ENCODE measurements around the gene ARHGEF12.

DNA sequence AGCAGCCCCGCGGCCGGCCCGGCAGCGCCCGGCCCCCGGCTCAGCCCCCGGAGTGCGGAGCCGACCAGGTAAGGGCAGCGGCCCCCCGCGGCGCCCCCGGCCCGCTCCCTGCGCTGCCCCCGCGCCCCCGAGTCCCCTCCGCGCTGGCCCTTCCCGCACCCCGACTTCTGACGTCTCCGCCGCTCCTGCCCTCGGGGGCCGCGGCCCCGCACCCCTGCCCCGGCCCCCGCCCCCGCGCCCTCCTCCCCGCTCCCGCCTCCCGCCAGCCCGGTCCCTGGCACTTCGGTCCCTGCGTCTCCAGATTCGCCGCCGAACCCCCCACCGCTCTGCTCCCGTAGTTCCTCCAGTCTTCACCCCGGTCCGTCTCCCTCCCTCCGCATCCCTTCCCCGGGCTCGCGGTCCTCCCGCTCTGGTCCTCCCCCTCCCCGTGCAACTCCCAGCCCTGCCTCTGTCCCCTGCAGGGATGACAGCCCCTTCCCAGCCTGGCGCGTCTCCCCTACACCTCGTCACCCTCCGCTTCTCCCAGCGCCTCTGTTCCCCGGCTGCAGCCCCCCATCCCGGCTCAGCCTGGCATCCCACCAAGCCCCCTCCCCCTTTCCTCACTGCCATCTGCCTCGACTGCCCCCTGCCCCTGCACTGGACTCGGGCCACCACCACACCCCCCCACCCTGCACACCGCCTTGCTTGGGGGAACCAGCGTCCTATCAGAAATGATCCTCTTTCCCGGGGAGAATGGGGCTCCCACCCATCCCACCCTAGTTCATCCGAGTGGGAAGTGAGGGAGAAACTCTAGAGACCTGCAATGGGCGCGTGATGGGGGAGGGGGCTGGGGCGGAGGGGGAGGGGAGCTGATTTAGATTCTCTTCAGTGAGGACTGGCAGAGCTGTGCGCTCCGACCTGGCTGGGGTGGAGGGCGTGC is 175.9 kb downstream of the ARHGEF12 start:
- TF ChIP-seq, protein P1, sequence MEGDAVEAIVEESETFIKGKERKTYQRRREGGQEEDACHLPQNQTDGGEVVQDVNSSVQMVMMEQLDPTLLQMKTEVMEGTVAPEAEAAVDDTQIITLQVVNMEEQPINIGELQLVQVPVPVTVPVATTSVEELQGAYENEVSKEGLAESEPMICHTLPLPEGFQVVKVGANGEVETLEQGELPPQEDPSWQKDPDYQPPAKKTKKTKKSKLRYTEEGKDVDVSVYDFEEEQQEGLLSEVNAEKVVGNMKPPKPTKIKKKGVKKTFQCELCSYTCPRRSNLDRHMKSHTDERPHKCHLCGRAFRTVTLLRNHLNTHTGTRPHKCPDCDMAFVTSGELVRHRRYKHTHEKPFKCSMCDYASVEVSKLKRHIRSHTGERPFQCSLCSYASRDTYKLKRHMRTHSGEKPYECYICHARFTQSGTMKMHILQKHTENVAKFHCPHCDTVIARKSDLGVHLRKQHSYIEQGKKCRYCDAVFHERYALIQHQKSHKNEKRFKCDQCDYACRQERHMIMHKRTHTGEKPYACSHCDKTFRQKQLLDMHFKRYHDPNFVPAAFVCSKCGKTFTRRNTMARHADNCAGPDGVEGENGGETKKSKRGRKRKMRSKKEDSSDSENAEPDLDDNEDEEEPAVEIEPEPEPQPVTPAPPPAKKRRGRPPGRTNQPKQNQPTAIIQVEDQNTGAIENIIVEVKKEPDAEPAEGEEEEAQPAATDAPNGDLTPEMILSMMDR (IDR thresholded peaks at IDR 0.05; ENCODE audit: low read depth, low read length) = no peak
- no peak for TF ChIP-seq EZH2phosphoT487 (IDR thresholded peaks at IDR 0.05; ENCODE audit: low read depth)

All from OCI-LY3 (cell line).